GM19324 (cell line): Measurements from ENCODE around the gene ARFGAP1.

Experiments used
- ATAC-seq: cut with Tn5 transposase; IDR thresholded peaks from one replicate; pipeline ENCODE4 v1.9.1; 2021; ENCODE audit warnings: mild to moderate bottlenecking, moderate library complexity; ENCODE audit not compliant: unreplicated experiment, low FRiP score

ARFGAP1 gene

DNA sequence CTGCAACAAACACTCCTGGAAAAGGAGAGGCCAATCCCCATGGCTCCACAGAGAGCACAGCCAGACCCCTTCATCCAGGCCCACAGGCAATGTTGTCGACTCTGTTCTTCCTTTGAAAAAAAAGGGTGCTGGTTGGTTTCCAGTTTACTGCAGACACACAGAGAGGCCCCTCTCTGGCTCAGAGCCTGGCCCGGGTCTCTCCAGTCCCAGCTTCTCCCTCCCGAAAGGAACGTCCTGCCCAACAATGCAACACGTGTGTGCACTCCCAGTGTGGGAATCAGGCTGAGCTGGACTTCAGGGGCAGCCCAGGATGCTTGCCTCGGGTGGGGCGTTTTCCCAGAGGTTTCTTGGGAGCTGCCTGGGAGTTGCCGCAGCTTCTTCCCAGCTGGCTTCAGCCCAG lies 13.8 kb upstream of the ARFGAP1 start:
- no peak for ATAC-seq

DNA sequence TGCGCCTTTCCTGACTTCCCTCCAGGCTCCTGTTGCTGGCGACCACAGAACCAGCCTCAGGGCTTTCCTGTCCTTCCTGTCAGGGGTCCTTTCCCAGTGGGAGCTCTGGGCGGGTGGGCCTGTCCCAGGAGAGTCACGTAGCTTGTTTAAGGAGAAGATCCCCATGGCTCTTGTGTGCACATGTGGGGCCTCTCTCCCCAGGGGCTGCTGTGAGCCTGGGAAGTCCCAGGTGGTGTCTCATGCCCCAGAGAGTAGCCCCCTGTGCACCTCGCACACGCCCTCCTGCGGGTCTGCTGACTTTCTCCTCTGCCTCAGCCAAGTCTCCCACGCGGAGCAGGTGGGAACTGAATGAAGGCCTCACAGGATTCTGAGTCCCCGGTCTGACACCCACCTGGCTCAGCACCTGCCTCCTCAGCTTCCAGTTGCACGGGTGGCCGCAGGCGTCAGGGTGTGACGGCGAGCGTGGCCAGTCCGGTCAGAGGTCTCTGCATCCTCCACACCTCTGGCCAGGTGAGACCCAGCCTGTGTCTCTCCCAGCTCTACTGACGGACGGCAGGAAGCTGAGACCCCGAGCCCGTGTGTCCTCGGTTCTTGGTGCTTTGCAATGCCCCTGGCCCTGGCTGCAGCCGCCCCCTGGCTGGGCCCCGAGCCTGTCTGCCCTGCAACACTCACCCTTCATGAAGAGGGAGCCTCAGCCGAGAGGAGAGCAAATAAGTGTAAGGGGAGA lies 12.7 kb upstream of the ARFGAP1 start:
- ATAC-seq, result no peak

DNA sequence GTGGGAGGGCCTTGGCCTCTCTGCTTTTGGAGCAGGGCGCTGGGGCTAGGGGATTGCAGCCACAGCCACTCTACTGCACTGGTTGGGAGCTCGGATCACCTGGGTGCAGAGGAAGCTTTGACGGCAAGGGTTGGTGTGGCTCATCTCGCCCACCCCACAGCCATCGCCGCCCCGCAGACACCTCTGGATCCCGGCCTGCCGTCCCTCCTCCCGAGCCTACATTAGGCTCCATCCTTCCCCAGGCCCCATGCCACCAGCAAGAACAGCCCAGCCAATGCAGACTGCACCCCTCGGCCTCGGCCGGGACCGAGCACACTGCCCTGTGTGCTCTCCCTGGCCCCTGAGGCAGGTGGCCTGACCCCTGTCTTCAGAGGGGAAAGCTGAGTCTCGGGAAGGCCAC lies 12.1 kb upstream of the ARFGAP1 start:
- ATAC-seq, result no peak

DNA sequence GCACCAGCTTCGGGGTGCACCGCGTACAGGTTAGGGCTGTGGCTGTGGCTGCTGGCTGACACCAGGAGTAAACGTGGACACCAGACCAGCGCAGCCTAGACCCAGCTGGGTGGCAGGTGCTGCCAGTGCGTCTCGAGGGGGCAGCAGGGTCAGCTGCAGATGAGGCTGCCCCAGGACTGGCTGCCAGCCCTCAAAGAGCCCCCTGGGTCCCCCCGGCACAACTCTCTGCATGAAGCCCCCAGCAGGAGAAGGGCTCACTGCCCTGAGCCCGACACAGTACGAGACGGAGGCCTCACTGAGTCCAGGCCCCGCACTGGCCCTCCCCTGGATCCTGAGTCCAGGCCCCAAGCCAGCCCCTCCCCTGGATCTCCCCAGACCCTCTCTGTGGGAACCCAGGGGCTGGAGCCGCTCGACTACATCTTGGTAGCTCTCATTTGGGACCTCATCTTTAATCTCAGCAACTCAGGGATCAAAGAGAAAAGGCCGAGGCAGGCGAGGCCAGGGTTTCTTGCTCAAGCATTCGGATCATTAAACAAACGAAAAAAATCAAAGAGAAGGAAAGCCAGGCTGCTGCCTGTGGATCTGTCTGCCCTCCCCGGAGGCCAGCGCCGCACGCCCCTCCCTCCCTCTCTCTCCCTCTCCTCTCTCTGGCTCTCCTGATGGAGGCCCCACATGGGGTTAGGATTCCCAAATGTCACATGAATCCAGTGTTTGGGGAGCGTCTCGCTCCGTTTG lies 11.4 kb upstream of the ARFGAP1 start:
- ATAC-seq, result no peak

DNA sequence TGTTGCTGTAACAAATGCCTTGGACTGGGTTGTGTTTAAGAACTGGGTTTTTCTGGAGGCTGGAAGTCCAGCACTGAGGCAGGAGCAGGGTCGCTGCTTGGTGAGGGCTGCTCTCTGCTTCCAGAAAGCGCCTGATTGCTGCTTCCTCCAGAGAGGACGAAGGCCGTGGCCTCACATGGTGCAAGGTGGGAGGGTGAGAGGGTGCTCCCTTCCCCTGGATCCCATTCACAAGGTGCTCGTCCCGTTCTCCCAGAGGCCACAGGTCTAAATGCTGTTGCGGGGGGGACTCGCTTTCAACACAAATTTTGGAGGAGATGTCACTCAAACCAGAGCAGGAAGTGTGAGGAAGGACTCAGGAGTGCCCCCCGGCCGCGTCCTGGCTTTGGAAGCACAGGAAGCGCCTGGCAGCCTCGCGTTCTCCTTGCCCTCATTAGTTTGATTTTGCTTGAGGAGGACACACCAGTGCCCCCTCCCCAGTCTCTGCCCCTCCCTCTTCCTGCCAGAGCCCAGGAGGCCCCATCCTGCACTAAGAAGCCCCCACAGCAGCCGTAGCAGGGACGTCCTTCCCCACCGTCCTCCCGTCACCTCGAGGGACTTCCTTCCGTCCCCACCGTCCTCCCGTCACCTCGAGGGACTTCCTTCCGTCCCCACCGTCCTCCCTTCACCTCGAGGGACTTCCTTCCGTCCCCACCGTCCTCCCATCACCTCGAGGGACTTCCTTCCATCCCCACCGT lies 10.7 kb upstream of the ARFGAP1 start:
- no peak for ATAC-seq

DNA sequence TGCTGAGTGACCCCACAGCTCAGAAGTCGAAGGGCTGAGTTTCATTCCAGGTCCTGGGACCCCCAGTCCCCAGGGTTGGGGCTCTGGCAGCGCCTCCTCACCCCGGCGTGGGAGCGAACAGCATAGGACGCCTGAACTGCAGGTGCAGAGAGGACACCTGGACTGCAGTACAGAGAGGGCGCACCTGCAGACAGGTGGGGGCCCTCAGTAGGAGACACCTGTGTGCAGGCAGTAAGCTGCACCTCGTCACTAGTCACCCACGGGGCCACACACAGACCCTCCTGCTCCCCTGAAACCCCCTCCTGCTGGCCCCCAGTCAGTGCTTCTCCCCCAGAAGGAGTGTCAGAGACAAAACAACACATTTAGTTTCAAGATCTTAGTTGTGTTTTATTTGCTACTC lies 9.8 kb upstream of the ARFGAP1 start:
- no peak for ATAC-seq

DNA sequence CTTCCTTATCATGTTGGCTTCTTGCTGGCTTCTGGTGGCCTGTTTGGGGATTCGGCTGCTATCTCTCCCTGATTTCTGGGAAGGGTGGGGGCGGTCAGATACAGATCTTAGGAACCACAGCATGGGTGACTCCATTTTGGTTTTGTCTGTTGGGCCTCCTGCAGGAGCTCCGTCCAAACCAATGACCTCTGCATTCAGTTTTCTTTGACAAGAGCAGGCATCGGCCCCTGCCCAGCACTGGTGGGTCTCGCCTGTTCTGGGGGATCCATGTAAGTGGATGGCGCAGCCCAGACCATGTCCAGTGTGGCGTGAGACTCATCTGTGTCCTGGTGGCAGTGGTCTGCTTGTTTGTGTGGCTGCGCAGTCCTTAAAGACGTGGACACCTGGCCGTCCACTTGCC lies 8.6 kb upstream of the ARFGAP1 start:
- ATAC-seq, result no peak

DNA sequence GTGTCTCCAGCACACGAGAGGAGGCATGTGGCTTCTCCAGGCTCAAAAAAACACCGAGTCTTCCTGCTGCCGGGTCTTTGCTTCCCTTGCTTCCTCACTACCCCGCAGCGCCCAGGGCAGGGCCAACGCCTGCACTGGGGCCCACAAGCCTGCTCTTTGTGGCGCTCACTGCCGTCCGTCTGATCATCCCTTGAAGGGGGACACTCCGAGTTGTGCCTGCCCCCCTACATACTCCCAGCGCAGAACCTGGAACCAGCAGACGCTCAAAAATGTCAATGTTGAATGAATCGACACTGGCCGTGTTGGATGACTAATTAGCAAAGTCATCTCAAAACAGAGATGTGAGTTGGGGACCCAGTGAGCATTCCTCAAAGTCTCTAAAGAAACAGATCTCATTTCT lies 8.1 kb upstream of the ARFGAP1 start:
- no peak for ATAC-seq

DNA sequence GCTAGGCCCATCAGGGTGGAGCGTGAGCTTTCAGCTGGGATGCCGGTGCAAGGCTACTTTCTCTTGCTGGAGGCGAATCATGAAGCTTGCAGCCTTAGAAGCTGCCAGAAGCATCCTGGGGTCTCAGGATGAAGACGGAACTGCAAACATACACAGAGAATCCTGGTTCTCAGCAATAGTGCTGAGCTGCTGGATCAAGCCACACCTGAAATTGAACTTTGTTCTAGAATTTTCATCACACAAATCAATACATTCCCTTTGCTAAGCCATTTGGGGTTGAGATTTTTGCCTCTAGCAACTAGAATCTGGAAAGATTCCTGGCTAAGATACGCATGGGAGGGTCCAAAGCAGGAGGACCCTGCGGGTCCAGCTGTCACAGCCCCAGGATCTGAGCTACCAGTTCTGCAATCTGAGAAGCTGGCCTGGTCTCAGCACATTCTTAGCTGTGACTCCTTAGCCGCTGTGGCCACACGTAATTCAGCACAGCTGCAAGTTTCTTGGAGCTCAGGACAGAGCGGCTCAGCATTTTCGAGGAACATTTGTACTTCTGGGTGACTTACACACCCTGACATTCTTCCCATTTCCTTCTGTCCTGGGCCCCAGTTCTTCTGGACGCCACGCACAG lies 6.6 kb upstream of the ARFGAP1 start:
- ATAC-seq, result no peak

DNA sequence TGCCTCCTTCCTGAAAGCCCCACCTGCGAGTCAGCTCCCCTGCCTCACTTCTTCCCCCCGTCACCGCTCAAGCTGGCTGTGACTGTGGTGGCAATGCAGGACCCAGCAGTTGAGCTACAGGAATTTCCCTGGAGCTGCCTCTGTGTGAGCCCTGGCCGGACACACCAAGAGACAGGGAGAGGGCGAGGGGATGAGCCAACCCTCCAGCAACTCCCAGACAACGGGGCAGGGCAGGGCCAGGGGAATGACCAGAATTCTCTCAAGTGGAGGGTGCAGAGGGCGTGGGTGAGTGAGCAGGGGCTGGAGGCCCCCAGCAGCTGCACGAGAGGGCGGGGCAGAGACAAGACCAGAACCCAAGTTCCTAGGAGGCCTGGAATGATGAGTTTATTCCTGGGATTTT lies 4.9 kb upstream of the ARFGAP1 start:
- ATAC-seq, result no peak

DNA sequence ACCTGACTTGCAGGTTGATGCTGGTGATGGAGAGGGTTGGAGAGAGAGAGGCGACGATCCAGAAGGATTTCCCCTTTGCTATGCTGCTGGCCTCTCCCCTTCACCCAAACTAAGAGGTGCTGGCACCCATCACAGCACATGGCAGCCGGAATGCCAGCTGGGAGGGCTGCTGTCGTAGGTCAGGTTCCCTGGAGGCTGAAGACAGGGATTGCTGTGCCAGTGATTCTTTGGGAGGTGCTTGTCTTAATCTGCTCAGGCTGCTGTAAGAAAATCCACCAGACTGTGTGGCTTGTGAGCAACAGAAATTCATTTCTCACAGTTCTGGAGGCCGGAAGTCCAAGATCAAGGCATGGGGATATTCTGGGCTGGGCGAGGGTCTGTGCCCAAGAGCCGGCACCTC lies 4.4 kb upstream of the ARFGAP1 start:
- no peak for ATAC-seq

DNA sequence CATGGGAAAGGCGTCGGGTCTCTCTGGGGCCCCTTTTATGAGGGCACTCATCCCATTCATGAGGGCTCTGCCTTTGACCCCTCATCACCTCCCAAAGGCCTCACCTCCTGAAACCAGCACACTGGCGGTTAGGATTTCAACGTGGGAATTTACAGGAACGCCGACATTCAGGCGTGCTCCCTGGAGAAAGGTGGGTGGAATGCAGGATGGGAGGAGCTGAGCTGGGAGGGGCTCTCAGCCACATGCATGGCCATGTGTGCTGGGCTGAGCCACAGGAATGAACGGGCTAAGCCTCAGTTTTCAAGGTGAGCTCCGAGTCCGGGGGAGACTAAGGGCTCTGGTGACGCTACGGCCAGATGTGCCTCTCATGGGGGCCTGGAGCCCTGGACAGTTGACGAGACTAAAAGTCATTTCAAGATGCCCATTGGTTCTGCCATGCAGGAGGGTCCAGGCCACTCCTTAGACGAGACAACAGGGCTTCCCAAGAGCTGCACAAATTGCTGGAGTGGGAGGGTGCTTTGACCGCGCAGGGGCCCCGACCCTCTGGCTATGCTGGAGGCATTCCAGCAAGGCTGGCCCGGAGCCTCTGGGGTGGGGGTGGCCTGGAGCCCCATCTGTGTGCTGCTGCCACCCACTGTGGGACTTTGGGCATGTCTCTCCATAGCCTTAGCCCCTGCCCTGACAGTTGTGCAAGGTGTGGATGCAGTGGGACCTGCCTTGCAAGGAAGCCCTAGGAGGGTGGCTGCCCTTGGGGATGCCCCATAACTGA lies 3.8 kb upstream of the ARFGAP1 start:
- ATAC-seq, result no peak

DNA sequence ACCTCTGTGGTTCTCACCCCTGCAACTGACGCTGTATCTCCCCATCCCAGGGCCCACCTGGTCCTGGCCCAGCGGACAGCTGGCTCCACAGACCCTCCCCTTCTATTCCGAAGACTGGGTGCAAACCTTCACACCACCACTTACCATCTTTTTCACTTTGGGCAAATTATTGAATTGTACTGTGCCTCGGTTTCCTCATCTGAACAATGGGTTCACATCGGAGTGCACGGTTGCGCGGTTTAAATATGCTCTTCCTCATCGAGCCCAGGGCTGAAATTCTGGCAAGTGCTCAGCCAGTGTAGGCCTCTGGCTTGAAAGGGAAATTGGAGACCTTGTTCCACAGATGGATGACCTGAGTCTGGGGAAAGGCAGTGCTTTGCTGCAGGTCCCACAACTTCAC lies 2.9 kb upstream of the ARFGAP1 start:
- no peak for ATAC-seq

DNA sequence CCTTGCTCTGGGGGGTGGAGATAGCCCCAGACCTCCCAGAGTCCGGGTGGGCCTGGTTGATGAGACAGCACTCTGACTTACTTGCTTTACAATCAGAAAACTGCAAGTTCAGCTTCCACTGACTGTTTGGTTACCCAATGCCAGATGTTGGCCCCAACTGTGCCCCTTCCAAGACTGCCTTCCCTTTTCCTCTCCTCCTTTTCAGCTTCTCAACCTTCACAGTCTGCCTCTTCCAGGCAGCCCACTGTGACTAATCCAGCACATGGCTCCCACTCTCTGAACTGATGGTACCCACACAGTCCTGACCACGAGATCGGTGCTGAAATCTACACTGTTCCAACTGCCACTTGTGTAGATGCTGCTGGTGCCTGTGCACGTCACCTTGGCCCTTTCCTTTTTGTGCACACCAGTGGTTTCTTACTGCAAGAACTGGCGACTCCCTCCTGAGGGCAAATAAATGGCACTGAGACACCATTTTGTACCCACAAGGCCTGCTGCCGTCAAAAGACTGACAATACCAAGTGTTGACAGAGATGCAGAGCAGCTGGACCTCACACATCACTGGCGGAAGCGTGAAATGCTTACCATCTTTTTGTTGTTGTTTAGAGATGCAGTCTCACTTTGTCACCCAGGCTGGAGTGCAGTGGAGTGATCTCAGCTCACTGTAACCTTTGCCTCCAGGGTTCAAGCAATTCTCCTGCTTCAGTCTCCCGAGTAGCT lies 1.8 kb upstream of the ARFGAP1 start:
- ATAC-seq, result no peak

DNA sequence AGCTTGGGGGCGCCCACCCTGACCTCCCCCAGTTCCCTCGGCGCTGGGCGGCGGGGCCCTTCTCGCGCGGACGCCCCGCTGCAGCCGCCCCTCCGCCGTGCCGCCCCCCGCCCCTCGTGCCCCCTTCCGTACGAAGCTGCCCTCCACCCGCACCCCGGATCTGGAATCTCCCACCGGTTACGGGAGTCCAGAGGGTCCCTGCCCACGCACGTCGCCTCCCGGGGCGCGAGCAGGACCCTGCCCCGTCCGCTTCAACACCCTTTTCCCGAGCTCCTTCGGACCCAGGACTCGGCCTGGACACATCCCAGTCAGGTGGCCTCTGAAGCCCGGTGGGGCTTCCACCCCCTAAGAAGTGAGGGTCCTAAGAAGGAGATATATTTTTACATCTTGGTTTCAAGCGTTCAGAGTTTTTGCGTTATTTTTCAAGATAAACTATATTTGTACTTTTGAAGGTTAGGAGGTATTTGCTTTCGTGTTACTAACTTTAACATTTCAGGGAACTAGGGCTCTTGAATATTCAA lies 506 bp downstream of the ARFGAP1 start:
- no peak for ATAC-seq

DNA sequence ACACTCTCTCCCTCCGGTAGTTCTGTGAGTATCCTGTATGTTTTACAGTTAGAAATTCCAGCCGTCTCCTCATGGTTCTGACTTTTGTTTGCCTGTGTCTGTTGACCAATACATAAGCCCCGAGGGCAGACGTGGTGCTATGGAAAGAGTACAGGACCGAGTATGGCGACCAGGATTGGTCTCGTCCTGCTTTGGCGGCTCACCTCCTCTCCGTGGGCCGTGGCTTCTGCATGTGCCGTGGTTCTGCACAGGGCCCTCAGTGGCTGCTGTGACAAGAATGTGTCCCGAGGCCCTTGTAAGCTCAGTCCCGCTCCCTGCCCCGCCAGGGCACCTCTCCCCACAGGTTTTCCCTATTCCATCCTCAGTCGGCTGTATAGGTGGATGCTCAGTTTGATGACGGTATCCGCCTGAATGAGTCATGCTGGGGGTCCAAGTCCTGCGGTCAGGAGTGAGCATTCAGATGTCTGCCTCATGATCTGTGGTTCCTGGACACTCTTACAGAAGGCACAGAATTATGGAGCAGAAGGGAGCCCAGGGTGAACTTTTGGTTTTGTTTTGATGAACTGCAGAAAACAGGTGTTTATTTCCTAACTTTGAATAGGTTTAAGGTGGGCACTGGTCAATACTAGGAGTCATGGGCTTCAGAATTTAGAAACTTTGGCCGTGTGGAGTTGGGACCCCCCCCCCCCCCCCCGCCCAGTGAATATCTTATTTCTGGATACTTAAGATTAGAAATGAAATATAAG lies 1.2 kb downstream of the ARFGAP1 start:
- ATAC-seq, result no peak

DNA sequence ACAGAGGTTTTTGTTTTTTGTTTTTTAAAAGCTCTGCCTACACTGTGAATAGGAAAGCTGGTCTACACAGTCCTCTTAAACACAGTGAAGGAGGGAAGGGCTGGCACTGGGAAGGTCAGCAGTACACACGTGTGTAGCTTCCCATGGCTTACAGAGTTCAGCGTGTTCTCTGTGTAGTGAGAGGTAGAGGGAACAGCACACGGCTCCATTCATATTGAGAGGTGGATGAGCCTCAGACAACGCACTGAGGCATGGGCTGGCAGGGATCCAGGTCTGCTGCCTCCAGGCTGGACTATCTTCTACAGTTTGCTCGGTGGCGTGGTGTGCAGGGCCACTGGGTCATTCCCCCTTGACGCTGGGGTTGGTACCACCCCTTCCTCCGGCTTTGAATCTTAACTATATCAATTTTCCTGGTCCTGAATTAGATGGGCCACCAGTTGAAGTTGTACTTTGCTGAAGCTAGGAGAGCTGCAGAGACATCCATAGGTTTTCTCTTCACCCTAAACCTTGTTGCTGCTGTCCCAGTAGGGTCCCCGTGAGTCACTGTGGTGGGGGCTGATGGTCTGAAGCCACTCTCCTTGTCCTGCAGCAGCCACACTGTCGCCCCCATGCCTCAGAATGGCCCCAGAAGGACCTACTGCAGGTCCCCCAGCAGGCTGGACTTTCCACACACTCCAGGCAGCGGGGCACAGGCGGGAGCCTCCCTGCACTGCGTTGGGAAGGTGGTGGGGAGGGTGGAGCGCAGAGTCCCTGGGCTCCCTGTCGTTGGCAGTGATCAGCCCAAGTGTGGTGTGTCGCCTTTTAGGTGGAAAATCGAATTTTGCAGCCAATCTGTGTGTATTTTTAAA lies 2.0 kb downstream of the ARFGAP1 start:
- no peak for ATAC-seq

DNA sequence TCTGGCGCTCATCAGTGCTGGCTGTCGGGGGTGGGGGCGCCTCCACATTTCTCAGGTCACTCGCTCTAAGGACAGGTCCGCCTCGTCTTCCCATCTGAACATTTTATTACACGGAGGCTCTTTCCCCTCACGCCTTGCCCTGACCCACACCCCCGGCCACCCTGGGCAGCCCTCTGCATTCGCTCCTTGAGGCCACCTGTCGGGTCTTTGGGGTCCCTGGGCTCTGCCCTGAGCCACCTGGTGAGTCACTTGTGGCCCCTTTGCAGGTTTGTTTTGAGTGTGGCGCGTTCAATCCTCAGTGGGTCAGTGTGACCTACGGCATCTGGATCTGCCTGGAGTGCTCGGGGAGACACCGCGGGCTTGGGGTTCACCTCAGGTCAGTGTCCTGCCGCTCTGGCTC lies 3.2 kb downstream of the ARFGAP1 start:
- no peak for ATAC-seq
